T-helper 9 cell (primary cell): ENCODE measurements around the gene GPATCH4.
"Not testable (repeated sequence)": the region's sequence is repeated elsewhere in the genome, so short reads cannot be mapped to it uniquely, and the experiment has no call there.

Source experiments
- DNase-seq: peaks from one replicate; pipeline ENCODE4 v3.0.0-alpha.2; 2020

The GPATCH4 gene

GRCh38 chr1:156594190-156594589 lies 7.1 kb downstream of the GPATCH4 start:
- DNase-seq, result no peak

- no peak for DNase-seq
These were observed 7.7 kb downstream of the GPATCH4 start for GRCh38 chr1:156593661-156593989.

- no peak for DNase-seq
These were observed 8.2 kb downstream of the GPATCH4 start for GRCh38 chr1:156592910-156593660.

DNA sequence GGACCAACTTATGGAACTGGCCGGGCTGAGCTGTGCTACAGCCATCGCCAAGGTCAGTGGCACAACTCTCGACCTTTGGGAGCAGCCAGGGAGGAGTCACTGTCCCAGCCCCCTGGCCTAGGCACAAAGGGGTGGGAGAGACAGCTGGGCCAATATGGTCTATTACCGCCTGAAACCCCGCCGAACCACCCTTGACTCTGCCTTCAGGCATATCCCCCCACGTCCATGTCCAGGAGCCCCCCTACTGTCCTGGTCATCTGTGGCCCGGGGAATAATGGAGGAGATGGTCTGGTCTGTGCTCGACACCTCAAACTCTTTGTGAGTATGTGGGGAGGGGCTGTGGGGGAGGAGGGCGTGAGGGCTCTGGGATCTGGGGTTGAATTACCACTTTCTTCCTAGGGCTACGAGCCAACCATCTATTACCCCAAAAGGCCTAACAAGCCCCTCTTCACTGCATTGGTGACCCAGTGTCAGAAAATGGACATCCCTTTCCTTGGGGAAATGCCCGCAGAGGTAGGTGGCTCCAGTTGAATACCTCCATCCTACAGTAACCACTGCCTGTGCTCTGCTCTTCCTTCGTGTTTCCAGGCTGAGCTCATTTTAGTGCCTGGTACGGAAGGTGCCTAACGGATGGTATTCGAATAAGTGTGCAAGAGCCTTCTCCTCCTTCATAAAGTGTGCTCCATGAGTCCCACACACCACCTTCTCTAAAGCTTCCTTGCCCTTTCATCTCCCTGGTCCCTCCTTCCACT lies 8.9 kb downstream of the GPATCH4 start:
- DNase-seq, result no peak

- peak; percentile 55 for DNase-seq
These were observed 9.7 kb downstream of the GPATCH4 start, which contains the start of gene NAXE for GRCh38 chr1:156591432-156592157. Gene NAXE, plus strand, starts transcription at chr1:156591776. Its CDS starts 29 bp downstream, at chr1:156591805.

- no peak for DNase-seq
These were observed 10.2 kb downstream of the GPATCH4 start for GRCh38 chr1:156591181-156591431.

GRCh38 chr1:156590326-156591180 lies 10.7 kb downstream of the GPATCH4 start:
- DNase-seq, result no peak

GRCh38 chr1:156589546-156589945 lies 11.7 kb downstream of the GPATCH4 start:
- no peak for DNase-seq

GRCh38 chr1:156587927-156588326 lies 13.4 kb downstream of the GPATCH4 start:
- DNase-seq, result not testable (repeated sequence)

DNA sequence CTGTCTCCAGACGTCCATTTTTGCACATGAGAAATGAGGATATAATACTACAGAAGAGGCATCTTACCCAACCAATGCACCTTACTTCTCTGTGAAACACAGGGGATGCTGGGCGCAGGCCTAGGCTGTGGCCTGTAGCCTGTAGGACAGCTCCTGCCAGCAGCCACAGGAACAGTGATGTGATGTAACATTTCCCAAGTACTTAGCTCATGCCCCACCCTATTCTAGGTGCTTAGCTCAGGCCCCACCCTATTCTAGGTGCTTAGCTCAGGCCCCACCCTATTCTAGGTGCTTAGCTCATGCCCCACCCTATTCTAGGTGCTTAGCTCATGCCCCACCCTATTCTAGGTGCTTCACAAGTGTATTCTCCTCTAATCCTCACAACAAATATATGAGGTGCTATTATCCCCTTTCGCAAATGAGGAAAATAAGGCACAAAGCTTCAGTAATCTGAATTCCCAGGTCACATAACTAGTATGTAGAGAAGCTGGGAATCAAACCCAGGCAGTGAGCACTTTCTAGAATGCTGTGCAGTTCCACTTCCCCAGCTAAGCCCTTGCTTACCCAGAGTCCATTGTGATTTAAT lies 14.3 kb downstream of the GPATCH4 start:
- DNase-seq, result no peak

DNA sequence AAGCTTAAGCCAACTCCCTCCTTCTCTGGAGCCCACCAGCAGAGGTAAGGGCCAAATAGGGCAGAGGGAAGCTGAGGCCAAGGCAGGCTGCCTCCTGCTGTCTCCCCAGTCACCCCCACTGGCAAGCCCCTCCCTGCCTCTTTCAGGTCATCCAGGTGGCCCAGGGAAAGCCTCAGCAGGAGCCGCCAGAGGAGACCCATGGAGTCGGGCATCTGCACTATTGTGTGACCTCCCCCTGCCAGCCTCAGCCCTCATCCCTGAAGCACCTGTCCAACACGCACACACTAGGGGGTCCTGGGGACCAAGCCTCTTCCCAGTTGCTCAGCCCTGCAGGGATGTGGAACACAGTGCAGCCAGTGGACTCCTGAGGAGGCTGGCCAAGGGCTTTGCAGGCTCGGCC lies 15.0 kb downstream of the GPATCH4 start:
- DNase-seq, result no peak

GRCh38 chr1:156584813-156585212 lies 16.5 kb downstream of the GPATCH4 start:
- DNase-seq, result no peak

DNA sequence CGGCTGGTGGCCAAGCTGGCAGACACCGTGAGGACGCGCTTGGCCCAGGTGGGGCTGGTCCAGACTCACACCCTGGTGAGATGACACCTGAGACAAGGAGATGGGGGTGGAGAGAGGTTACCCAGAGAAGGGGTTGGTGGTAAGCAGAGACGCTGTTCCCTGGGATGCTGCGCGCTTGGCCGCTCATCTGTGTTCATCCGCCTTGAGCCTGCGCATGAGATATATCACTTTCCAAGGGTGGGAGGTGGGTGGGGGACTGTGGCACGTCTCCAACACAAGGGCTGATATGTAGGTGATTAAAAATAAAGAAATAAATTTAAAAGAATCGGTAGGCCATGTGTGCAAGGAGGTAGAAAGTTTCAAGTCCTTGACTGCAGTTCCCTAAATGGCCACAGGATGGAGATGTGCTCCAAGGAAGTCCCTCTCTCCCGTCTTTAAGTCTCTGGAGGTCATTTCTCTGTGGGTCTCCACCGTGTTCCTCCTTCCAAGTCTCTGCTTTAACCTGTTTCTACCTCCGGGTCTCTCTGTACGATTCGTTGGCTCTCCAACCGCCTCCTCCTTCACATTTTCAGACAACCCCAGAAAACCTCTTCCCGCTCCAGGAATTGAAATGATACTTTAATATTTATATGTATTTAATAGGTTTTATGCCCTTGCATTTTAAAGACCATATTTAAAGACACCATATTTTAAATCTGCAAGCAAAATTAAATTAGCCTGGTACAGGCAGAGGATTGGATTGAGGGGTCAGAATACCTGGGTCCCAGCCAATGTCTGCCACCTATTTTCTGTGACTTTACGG lies 17.3 kb downstream of the GPATCH4 start:
- DNase-seq, result peak; percentile 68

DNA sequence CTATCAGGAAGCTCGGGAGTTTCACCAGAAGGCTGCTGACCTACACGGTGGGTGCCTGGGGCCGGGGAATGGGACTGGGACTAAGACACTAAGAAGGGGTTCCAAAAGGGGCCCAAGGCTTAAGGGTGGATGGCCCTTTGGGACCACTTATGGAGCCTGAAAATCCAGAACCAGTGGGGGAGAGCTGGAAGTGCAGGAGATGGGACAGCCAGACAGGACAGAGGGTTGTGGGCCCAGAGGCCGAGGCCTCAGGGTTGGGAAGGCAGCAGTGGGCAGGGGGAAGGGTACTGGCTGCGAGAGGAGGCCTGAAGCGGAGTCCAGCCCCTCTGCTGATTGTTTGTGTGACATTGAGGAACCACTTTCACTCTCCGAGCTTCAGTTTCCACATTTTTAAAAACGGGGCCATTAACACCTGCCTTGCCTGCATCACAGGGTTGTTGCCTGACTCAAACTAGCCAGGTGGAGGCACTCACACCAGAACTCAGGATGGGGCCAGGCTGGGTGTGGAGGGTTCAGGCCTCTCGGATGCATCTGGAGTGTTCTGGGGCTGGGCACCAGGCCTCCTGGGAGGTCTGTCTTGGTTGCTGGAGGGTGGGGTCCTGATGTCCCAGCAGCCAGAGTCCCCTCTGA lies 18.8 kb downstream of the GPATCH4 start:
- DNase-seq, result no peak

- no peak for DNase-seq
These were observed 19.5 kb downstream of the GPATCH4 start for GRCh38 chr1:156581661-156582387.

DNA sequence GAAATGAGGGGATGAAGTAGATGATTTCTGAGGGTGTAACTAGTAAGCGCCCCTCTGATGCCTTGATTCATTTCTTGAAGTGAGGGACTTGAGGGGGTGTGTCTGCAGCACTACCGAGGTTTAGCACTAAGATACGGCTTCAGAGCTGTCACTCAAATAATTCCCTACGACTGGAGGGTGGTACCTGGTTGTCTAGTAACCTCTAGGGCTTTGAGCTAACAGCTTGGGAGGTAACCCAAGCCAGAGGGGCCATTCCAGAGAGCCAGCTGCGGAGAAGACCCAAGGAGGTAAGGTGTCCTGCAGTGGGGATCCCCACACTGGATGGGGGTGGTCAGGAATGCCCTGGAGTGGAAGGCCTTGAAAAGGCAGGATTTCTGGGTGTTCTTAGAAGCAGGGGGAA lies 21.8 kb downstream of the GPATCH4 start, which contains the start of gene TTC24:
TSS of gene TTC24 (plus strand) at position 252 of the 400 bp plus-strand sequence. CDS start 1,642 bp downstream, outside the sequence.
- no peak for DNase-seq

DNA sequence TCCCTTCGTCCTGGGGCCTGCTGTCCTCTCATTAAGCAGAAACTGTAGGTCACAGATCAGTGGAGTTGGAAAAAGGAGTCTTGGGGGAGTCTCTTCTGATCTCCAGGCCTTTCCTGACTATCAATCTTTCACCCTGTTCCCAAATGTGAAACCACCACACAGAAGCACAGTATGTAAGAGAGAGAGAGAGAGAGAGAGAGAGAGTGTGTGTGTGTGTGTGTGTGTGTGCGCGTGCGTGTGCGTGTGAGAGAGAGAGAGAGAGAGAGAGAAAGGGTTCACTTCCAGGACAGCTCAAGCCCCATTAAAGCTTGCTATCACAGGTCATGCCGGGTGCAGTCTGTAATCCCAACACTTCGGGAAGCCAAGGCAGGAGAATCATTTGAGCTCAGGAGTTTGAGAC lies 23.2 kb downstream of the GPATCH4 start:
- no peak for DNase-seq

- no peak for DNase-seq
These were observed 23.7 kb downstream of the GPATCH4 start for GRCh38 chr1:156577550-156577949.

DNA sequence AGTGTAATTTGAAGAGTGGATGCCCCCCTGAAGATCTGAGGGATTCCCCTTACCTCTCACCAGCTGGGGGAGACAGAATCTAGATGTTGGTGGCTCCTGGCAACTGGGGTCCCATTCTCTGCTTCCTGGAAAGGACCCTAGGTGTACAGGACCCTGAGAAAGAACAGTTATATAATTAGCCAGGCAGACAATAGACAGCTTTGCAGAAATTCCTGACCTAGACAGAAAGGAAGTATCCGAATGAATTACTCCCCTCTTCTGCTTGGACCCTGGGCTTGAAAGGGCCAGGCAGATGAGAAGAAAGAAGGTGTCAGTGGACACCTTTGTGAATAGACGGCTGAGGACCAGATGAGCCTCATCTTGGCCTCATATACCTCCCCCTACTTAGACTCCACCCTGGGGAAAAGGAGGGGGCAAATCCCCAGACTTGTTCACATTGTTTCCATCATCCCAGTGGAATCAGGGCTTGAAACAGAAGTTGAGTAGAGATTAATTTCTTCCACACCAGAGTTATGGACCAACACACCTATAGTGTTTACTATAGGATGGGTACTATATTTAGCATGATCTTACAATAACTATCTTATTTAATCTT lies 27.1 kb downstream of the GPATCH4 start:
- no peak for DNase-seq

DNA sequence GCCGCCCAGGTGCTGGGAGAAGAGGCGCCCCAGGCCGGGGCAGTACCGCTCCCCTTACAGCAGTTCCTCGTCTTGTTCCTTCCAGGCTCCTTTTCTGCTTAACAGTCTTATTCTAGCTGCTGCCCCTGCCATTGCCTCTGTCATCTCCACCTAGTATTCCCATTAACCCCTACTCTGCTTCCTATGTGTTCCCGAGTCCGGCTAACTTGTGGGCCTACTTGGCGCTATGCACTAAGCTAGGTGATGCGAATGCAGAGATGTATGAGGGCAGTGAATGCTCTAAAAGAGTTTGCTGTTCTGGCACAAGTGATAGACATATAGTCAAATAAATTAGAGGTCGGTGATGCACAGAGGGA lies 28.6 kb downstream of the GPATCH4 start:
- DNase-seq, result no peak
